Measurements from ENCODE around the gene NRG2.
A peak's percentile ranks its signal among the peaks of the same experiment; 100 is the strongest.

The NRG2 gene

GRCh38 chr5:139964994-139965565, 78.0 kb downstream of the NRG2 start:
- DNase-seq = no peak

DNA sequence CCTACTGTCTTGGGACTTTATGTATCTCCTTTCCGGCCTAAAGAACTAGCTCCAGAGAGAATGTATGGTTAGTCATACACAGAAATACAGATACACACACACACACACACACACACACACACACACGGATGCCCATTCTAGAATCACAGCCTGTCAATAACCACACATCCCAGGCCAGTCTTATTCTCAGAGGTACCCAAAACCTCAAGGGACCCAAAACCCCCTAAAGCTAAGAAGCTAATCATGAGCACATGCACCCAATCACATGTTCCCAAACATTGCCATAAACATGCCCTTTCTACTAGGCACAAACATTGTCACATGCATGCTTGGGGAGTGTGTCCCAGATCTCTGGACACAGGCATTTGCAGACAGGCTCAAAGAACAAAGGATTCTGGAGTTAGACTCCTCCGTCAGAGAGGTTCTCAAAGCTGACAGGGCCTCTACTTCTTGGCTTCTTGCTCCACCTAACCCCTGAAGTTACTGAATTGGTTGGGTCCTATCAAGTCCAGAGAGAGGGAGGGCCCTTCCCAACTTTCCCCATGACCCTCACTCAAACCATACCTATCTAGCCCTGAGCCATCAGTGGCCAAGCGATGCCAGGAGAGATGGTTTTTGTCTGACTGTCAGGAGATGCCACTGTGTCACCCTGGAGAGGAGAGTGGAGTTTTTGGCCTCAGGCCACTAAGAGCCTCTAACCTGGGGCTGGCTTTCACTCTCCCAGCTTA, 78.7 kb downstream of the NRG2 start:
- no peak for DNase-seq

- DNase-seq = no peak
These were observed 80.7 kb downstream of the NRG2 start for GRCh38 chr5:139962445-139962844.

DNA sequence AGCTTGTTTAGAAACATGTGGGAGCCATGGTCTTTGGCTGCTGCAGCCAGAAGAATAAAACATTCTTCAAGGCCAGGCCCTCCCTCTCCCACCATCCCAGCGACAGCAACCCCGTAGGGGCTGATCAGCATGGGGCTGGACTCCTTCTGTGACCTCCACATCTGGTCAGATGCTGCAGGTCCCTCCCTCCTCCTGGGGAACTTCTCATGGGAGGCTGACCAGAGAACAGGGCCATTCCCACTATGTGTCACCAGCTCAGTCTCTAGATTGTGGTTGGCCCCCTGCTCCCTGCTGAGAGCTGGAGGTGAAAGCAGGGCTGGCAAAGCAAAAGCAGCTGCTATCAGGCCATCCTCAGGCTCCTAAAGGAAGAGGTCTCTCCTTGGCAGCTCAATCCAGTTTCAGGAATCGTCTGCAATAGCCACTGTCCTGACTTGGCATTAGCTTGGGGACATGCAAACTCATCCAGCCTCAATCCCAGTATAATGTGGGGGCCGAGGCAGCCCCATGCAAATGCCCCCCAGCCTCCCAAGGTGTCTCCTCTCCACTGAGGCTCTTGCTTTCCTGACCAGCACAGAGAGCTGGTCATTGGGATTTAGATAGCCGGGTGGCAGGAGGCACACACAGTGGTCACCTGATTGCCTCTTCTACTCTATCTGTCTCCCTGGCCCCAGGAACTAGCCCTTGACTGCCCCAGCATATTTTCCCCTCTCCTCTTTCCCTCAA, 81.5 kb downstream of the NRG2 start:
- no peak for DNase-seq

- peak in 1 of 3 experiments; percentile 10 for DNase-seq
These were observed 82.2 kb downstream of the NRG2 start for GRCh38 chr5:139960723-139961383.

DNA sequence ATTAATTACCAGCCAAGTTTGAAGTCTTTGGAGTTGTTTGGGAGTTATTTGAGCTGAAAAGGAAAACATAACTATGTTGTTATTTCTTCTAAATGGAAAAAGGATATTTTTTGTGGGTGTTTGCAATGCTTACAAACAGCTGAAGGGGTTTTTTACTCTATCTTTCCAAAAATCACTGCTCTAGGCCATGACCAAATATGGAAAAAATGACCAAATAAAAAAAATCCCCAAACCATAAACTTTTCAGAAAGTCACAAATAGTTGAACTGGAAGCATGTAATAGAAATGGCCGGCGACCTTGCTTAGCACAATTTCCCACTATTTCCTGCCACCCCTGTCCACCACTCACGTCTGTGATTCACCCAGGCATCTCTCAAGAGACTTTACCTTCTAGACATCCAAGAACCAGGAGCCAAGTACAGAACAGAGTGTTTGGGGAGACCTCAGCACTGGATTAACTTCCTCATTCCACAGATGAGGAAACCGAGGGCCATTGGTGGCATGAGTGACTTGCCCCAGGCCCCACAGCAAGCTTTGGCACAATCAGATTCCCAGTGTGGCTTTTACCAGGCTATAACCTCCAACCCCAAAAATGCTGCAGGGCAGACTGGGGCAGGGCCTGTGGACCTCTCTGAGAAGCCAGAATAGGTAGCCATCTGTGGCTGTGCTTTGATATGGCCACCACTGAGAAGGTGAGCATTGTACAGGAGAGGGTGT, 84.5 kb downstream of the NRG2 start:
- no peak for DNase-seq

- no peak for DNase-seq
These were observed 86.8 kb downstream of the NRG2 start for GRCh38 chr5:139956342-139956741.

DNA sequence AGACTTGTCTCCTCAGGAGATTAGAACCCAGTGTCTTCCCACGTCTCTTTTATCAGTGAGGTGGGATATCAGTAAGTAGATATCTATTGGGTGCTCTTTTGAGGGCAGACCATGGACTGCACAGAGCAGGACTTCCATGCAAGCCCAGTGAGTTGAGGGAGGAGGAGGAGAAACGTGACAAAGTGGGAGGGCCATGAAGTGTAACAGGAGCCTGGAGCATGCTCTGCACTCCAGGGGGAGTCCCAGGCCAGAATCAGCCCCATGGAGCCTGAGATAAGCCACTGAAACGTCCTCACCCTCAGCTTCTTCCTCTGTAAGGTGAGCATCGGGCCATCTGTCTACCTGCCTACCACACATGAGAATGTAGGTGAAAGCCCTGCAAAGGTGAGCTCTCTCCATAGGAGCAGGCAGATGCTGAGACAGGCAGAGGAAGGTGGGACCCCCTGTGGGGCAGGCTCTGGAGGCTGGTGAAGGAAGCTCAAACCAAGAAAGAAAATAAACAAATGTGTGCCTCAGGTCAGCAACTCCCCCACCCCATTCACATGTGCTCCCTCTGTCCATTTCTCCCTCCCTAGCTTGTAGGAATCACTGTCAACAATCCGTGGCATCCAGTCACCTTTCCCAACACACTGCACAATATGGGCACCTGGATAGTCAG, 87.4 kb downstream of the NRG2 start:
- no peak for DNase-seq

GRCh38 chr5:139955053-139955605, 88.0 kb downstream of the NRG2 start:
- DNase-seq = no peak

DNA sequence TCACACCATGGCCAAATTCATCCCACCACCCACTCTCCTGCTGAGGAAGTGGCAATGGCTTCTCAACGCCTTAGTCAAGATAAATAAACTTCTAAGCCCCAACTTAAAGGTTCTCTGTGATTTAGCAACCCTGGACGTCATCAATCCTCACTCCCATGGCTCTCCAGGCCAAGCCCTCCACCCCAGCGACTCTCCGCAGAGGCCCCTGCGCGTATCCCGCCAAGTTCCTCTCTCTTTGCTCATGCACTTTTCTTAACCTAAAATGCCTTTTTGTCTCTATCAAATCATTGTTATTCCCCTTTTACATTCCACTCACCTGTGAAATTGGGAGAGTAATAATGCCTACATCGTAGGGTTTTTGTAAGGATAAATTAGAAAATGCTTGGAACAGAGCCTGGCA, 88.6 kb downstream of the NRG2 start:
- DNase-seq = no peak

GRCh38 chr5:139954022-139954421, 89.1 kb downstream of the NRG2 start:
- DNase-seq = no peak

DNA sequence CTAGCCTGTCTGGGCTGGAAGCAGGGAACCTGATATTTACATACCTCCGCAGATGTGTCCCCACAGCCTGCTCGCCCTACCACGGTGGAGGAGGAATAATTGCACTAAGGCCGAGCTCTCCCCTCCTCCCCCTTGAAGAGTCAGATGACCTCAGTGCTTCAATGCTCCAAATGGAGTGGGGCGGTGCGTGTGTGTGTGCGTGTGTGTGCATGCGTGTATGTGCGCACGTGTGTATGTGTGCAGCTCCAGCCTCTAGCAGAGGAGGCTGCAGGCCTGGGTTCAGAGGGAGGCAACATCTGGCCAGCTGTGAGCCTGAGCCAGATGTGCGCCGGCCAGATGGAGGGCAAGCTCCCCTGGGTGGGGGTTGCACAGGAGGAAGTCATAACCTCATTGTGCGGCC, 90.5 kb downstream of the NRG2 start:
- DNase-seq = peak in 2 of 3 experiments; percentile 1 to 47

DNA sequence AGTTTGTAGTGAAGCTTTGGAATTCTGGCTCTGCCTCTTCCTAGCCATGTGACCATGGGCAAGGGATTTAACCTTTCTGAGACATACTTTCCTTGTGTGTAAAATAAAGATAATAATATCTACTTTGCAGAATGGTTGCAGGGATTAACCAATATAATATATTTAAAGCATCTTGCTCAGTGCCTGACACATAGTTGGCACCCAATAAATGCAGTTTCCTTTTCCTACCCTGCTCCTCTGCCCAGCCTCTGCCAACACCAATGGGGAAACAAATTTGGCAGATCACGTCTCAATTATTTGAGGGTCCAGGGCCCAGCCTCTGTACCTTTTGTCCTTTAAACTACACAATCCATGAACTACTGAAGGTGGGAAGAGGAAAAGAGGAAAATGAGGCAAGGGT, 91.1 kb downstream of the NRG2 start:
- no peak for DNase-seq

DNA sequence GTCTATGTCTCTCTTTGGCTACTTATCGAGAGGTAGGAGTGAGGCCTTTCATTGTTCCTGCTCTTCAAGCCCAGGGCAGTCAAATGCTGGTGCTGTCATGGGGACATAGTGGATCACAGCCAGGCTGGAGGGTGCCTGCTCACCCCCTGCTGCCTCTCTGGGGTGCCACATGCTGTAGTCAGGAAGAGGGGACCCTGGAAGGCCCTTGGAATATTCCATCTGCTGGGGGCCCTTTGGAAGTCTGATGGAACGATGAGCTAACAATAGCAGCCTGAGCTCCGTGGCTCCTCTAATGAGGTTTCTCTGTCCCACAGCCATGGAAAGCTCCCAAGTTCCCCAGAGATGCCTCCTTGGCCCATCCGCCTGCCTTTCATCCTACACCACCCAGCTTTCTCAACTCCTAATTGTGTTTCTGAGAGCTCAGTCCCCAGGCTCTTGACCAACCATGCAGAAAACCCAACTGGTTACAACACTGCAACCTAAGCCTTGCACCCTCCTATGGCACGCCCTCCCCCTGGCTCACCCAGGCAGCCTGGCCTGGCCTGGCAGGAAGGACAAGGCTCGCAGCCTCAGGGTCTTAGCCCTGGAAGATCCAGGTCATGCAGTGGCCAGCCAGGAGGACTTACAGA, 91.7 kb downstream of the NRG2 start:
- DNase-seq = no peak

DNA sequence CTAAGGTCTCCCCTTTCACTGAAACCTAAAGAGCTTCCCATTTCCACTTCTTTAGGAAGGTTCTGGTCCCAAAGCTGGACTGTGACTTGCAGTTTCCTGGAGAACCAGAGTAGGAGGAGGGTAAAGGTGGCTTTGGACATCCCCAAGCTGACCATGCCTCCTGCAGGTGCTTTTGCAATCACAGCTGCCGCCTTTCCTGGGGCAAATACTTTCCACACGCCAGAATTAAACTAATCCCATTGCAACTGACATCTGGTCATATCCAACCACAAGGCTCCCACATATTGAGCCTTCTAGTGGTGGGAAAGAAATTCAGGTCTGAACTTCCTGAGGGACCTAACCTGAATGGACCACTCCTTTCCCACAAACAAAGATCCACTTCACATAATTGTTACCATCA, 92.7 kb downstream of the NRG2 start:
- no peak for DNase-seq

DNA sequence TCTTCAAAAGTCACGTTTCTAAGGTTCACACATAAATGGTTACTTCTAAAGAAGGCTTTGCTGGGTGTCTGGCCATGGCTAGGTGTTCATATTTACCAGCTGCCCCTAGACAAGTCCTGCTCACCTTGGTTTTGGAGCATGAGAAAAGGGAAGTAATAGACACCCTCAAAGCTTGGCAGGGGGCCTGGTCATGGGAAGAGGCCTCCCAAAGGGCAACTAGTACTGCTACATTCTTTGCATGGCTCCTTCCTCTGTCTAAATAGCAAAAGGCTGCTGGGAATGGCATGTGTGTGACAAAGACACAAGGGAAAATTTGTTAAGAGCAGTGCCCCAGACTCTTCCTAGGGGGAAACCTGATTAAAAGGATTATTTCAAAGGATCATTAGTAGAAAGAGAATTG, 93.4 kb downstream of the NRG2 start:
- peak in 1 of 3 experiments; percentile 1 for DNase-seq

- DNase-seq = no peak
These were observed 95.4 kb downstream of the NRG2 start for GRCh38 chr5:139947727-139948126.

DNA sequence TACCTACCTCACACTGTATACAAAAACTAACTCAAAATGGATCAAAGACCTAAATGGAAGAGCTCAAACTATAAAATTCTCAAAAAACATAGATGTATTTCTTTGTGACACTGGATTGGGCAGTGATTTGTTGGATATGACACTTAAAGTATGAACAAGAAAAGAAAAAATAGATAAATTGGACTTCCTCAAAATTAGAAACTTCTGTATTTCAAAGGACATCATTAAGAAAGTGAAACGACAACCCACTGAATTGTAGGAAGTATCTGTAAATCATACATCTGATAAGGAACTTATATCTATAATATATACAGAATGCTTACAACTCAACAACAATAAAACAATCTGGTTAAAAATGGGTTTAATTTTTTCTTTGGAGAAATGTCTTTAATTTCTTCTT, 96.7 kb downstream of the NRG2 start:
- no peak for DNase-seq

DNA sequence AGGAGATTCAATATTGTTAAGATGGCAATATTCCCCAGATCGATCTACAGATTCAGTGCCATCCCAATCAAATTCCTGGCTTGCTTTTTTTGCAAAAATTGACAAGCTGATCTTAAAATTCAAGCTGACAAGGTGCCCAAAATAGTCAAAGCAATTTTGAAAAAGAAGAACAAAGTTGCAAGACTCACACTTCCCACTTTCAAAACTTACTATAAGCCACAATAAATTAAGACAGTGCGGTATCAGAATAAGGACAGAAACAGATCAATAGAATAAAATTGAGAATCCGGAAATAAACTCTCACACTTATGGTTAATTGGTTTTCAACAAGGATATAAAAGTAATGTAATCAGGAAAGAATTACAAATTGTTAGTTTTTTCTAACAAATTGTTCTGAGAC, 97.1 kb downstream of the NRG2 start:
- no peak for DNase-seq

GRCh38 chr5:139942243-139942642, 100.9 kb downstream of the NRG2 start:
- DNase-seq = no peak

DNA sequence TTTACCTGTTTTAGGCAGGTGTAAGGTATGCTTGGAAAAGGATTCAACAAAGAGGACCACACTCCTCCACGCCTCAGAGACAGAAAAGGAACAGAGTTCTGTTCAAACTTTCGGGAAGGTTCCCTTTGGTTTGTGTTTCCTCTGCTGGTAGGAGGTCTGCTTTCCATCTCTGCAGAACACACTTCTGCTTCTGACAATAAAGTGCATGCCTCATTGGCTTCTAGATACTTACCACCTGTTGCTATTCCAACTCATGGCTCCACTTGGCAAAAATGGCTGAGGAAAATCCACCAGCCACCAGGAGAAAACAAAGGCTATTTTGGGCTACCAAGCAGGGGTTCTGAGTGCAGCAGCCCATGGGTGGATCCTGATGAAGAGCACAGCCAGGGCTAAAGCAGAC, 112.7 kb downstream of the NRG2 start:
- peak in 1 of 3 experiments; percentile 50 for DNase-seq
